ENCODE results near the gene MMUT.
"Not testable (repeated sequence)": the region's sequence is repeated elsewhere in the genome, so short reads cannot be mapped to it uniquely, and the experiment has no call there.

Gene MMUT

GRCh38 chr6:49416195-49416594, 46.9 kb downstream of the MMUT start:
- DNase-seq = no peak

GRCh38 chr6:49415358-49415757, 47.7 kb downstream of the MMUT start:
- no peak for DNase-seq

GRCh38 chr6:49410564-49410963, 52.5 kb downstream of the MMUT start:
- no peak for DNase-seq

GRCh38 chr6:49409951-49410542, 53.0 kb downstream of the MMUT start:
- peak; percentile 68 to 81 (median 72) for DNase-seq

GRCh38 chr6:49406250-49406970, 56.6 kb downstream of the MMUT start:
- no peak for DNase-seq

- no peak for DNase-seq
Measured at GRCh38 chr6:49401063-49401462, 62.0 kb downstream of the MMUT start.

- DNase-seq = not testable (repeated sequence)
Measured at GRCh38 chr6:49386667-49387508, 76.2 kb downstream of the MMUT start.

- DNase-seq = no peak
Measured at GRCh38 chr6:49384904-49385303, 78.1 kb downstream of the MMUT start.
